ENCODE measurements around the gene FNBP1. TPM values are rescaled to one million over a fixed set of nuclear protein-coding genes. Genes with fewer than 3 reads are reported as not detected.
A peak's percentile ranks its signal among the peaks of the same experiment; 100 is the strongest.

Gene FNBP1
- total RNA-seq, 1 donor from 2014 or later, result 20.5 TPM

DNA sequence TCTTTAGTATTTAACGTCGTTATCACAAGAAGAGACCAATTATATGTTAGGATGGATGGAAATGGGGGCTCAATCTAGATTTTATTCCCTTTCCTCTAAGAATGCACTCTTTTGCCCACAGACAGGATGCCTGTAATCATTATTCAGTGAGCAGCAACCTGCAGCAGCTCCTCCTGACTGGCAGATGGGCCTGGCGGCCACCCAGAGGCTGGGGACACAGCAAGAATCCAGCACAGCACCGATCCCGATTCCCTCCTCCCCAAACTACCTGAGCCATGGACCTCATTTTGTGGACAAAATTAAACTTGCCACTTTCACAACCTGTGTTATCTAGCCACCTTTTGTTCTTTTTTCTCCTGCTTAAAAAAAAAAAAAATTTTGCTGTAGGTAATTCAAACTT lies 106.8 kb downstream of the FNBP1 start:
- H3K4me3 ChIP-seq, result no peak overlapping the region
- peaks cover 61% of the 10 kb centered on the region for H3K4me1 ChIP-seq
- H3K36me3 ChIP-seq, result peaks cover 1% of the 10 kb centered on the region
- TF ChIP-seq, protein P1, sequence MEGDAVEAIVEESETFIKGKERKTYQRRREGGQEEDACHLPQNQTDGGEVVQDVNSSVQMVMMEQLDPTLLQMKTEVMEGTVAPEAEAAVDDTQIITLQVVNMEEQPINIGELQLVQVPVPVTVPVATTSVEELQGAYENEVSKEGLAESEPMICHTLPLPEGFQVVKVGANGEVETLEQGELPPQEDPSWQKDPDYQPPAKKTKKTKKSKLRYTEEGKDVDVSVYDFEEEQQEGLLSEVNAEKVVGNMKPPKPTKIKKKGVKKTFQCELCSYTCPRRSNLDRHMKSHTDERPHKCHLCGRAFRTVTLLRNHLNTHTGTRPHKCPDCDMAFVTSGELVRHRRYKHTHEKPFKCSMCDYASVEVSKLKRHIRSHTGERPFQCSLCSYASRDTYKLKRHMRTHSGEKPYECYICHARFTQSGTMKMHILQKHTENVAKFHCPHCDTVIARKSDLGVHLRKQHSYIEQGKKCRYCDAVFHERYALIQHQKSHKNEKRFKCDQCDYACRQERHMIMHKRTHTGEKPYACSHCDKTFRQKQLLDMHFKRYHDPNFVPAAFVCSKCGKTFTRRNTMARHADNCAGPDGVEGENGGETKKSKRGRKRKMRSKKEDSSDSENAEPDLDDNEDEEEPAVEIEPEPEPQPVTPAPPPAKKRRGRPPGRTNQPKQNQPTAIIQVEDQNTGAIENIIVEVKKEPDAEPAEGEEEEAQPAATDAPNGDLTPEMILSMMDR (IDR thresholded peaks at IDR 0.05; ENCODE audit: borderline replicate concordance), result no peak
- no peak overlapping the region for H3K27ac ChIP-seq (replicated peaks)
- no peaks in the 10 kb centered on the region for H3K9me3 ChIP-seq (replicated peaks)
- intact Hi-C loops (cut with micrococcal nuclease), result no loop called here
- H3K27me3 ChIP-seq (ENCODE audit: low read depth), result no peaks in the 10 kb centered on the region
- DNase-seq, result no peak

- DNase-seq, result no peak
- intact Hi-C loops (cut with micrococcal nuclease), result no loop called here
- H3K4me1 ChIP-seq, result peaks cover 70% of the 10 kb centered on the region
Observed at GRCh38 chr9:129934780-129935179, 108.2 kb downstream of the FNBP1 start.

GRCh38 chr9:129934041-129934591 lies 108.9 kb downstream of the FNBP1 start:
- intact Hi-C loops (cut with micrococcal nuclease), result no loop called here
- Histone ChIP-seq H3K9me3 (replicated peaks) (no peaks in the 10 kb centered on the region), H3K4me1 (peaks cover 70% of the 10 kb centered on the region)

More at GRCh38 chr9:129934780-129935179, 108.2 kb downstream of the FNBP1 start:
- no peaks in the 10 kb centered on the region for H3K36me3 ChIP-seq
- no peaks in the 10 kb centered on the region for H3K27me3 ChIP-seq (ENCODE audit: low read depth)
- H3K4me3 ChIP-seq, result no peak overlapping the region
- no peaks in the 10 kb centered on the region for H3K9me3 ChIP-seq (replicated peaks)
- TF ChIP-seq, protein P1 (IDR thresholded peaks at IDR 0.05; ENCODE audit: borderline replicate concordance), result no peak
- H3K27ac ChIP-seq (replicated peaks), result peak overlapping the region; percentile 66

DNA sequence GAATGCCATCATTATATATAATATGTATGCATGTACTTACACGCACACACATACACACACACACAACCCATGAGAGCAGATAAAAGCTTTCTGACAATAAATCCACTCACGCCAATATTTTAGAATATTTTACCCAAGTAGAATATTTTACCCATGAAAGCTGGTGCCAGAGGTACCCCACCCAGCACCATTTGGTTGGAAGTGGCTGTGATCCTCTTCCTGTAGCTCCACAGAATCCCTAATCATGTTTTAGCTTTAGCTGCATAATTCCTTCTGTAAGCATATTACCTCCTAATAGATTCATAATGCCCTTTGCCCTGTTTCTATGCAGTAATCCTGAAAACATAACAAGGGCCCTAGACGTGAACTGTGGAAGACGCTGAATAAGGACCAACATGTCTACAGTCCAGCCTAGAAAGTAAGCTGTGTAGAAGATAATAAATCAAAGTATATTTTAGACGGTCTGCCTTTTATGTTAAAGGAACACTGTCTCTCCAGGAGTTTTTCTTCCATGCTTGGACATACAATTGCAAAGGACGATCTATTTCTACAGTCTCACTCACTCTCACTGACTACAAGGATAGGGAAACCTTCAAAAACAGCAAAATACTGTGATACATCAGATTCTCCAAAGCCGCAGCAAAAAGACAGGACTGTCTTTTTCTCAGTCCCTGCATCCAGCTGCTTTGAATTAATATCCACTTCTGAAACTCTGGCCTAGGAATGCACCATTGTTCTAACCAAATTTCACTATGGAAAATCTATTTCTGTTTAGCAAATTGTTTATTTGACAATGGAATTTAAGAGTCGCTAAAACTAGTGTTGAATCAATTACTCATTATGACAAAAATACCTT lies 109.6 kb downstream of the FNBP1 start:
- intact Hi-C loops (cut with micrococcal nuclease), result no loop called here
- DNase-seq, result no peak

More at GRCh38 chr9:129934041-129934591, 108.9 kb downstream of the FNBP1 start:
- Histone ChIP-seq H3K4me3 (no peak overlapping the region), H3K27me3 (ENCODE audit: low read depth) (no peaks in the 10 kb centered on the region), H3K27ac (replicated peaks) (peak overlapping the region; percentile 66), H3K36me3 (peaks cover under 1% of the 10 kb centered on the region)
- TF ChIP-seq, protein P1 (IDR thresholded peaks at IDR 0.05; ENCODE audit: borderline replicate concordance), result no peak
- DNase-seq, result no peak

More for the DNA sequence above, 109.6 kb downstream of the FNBP1 start:
- Histone ChIP-seq H3K9me3 (replicated peaks) (no peaks in the 10 kb centered on the region), H3K4me3 (no peak overlapping the region), H3K4me1 (peaks cover 63% of the 10 kb centered on the region), H3K27ac (replicated peaks) (peak overlapping the region; percentile 66), H3K27me3 (ENCODE audit: low read depth) (no peaks in the 10 kb centered on the region), H3K36me3 (peaks cover 7% of the 10 kb centered on the region)
- TF ChIP-seq, protein P1 (IDR thresholded peaks at IDR 0.05; ENCODE audit: borderline replicate concordance), result no peak
